HG02973 (cell line): ENCODE measurements around the gene RNGTT.

ENCODE experiments used
- ATAC-seq: cut with Tn5 transposase; IDR thresholded peaks from one replicate; pipeline ENCODE4 v1.9.1; 2021; ENCODE audit warnings: moderate library complexity; ENCODE audit not compliant: unreplicated experiment

The RNGTT gene

GRCh38 chr6:88671624-88672023, 291.8 kb downstream of the RNGTT start:
- ATAC-seq = no peak

GRCh38 chr6:88670369-88670768, 293.0 kb downstream of the RNGTT start:
- no peak for ATAC-seq

GRCh38 chr6:88669475-88669874, 293.9 kb downstream of the RNGTT start:
- ATAC-seq = no peak

- ATAC-seq = no peak
Measured at GRCh38 chr6:88666901-88667300, 296.5 kb downstream of the RNGTT start.

DNA sequence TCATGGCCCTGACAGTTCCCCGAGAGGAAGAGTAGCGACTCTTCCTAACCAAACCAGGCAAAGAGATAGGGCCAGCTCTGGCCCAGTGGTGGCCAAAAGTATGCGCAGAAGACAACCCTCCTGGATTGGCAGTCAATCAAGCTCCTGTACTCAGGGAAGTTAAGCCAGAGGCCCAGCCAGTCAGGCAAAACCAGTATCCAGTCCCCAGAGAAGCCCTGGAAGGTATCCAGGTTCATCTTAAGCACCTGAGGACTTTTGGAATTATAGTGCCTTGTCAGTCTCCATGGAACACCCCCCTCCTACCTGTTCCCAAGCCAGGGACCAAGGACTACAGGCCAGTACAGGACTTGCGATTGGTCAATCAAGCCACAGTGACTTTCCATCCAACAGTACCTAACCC, 298.3 kb downstream of the RNGTT start:
- no peak for ATAC-seq

DNA sequence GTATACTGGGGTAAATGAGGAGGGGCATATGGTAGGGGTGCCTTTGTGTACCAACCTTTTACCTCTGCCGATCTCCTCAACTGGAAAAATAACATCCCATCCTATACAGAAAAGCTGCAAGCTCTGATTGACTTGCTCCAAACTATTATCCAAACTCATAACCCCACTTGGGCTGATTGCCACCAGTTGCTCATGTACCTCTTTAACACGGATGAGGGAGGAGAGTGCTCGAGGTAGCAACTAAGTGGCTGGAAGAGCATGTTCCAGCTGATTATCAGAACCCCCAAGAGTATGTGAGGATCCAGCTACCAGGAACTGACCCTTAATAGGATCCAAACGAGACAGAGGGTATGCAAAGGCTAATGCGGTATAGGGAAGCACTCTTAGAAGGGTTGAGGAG, 299.6 kb downstream of the RNGTT start:
- ATAC-seq = no peak

DNA sequence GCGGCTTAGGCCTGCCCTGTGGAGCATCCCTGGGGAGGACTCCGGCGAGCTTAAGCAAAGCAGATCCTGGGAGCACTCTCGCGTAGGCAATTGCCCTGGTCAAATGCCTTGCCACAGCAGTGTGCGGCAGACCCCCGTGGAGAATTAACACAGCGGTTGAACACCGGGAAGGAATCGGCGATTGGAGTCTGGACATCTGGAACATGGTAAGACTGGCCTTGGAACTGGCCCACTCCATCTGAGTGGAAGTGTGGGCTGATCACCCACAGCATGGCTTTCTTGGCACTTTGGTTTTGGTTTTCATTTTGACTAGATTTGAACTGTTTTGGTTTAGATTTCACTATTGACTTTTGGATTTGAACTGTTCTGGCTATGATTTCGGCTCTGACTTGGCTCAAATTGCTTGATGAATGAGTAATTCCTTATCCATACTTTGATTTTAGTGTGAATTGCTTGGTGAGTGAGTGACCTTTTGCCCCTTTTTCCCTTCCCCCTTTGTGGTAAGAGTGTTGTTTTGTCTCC, 300.7 kb downstream of the RNGTT start:
- ATAC-seq = peak; percentile 52

DNA sequence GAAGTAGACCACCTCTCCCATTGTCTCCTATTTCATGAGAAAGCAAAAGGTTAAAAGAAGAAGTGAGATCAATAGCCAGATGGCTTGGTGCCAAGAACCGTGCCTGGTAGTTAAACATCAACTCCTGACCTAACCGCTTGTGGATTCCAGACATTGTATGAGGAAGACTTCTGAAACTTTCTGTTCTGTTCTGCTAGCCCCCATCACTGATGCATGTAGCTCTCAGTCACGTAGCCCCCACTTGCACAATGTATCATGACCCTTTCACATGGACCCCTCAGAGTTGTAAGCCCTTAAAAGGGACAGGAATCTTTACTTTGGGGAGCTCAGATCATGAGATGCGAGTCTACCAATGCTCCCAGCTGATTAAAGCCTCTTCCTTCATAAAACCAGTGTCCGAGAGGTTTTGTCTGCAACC, 301.2 kb downstream of the RNGTT start:
- peak; percentile 47 for ATAC-seq

GRCh38 chr6:88661136-88661535, 302.3 kb downstream of the RNGTT start:
- ATAC-seq = no peak

- no peak for ATAC-seq
Measured at GRCh38 chr6:88655586-88655985, 307.8 kb downstream of the RNGTT start.

- ATAC-seq = no peak
Measured at GRCh38 chr6:88653936-88654335, 309.5 kb downstream of the RNGTT start.

DNA sequence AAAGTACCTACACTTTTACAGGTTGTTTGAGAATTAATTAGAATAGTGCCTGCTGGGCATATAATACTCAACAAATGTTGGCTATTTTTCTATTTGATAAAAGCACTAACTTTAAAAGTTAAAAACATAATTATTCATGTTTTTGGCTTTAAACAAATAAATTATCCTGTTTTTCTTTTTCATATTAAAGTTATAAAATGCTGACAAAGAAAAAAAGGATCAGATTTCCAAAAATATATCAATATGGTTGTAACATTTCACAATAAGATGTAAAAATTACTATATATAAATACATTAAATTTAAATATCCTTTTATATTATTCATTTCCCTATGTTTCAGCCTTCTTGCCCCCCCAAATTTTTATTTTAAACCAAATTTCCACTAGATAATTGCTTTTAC, 312.0 kb downstream of the RNGTT start:
- no peak for ATAC-seq

- ATAC-seq = no peak
Measured at GRCh38 chr6:88650979-88651378, 312.4 kb downstream of the RNGTT start.

GRCh38 chr6:88650029-88650619, 313.3 kb downstream of the RNGTT start:
- peak; percentile 90 for ATAC-seq

DNA sequence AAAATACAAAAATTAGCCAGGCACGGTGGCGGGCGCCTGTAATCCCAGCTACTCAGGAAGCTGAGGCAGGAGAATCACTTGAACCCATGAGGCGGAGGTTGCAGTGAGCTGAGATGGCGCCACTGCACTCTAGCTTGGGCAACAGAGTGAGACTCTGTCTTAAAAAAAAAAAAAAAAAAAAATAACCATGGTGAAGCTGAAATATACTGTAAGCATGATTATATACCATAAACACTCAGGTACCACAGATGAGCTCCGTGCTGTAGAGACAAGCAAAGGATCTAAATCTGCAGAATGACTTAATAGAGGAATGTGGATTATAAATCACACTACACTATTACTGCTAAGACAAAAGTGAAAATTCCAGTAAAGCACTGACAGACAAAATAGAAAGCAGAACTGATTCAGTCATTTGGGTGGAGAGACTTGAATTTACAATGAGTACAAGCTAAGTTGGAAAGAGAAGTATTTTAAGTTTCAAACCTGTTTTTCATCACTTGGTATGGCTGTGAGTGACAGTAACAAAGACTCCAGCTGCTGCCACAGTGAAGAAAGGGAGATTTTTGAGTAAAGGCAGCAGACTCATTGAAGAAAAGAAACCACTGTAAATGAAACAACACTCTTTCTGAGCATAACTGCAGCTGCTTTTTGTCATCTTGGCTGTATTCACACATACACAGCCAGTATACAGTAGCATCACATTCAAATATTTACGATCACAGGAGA, 322.1 kb downstream of the RNGTT start:
- peak; percentile 95 for ATAC-seq

GRCh38 chr6:88637761-88638545, 325.5 kb downstream of the RNGTT start:
- ATAC-seq = no peak

DNA sequence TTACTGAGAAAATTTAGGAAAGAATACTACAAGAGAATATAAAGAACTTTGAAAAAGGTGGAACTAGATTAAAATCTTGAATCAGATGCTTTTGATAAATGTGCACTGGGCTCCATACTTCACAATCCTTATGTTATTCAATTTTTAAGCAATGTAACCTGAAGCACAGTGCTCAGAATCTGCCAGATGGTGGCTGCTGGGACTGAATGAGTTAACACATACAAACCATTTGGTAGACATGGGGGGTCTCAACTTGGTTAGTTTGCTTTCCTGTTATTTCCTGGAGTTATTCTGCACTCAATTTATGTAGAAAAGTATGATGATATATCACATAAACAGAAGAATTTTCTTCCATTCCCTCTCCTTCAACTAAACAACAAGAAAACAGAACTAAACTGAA, 326.5 kb downstream of the RNGTT start:
- ATAC-seq = no peak

DNA sequence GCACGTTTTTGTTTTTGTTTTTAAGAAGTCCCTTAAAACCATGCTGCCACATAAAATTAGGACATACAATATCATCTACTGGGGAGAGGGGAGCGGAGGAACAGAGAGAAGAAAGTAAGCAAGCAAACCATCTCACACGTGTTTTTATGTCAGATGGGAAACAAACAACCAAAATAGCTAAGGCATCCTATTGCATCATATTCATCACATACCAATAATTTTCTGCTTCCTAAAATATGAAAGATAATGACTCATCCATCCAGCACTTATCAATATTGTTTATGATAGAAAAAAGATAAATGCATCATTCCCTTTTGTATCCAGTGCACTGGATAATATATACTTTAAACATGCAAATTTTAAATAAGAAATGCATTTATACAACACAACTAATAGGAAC, 329.6 kb downstream of the RNGTT start:
- no peak for ATAC-seq

GRCh38 chr6:88631830-88632229, 331.6 kb downstream of the RNGTT start:
- no peak for ATAC-seq

DNA sequence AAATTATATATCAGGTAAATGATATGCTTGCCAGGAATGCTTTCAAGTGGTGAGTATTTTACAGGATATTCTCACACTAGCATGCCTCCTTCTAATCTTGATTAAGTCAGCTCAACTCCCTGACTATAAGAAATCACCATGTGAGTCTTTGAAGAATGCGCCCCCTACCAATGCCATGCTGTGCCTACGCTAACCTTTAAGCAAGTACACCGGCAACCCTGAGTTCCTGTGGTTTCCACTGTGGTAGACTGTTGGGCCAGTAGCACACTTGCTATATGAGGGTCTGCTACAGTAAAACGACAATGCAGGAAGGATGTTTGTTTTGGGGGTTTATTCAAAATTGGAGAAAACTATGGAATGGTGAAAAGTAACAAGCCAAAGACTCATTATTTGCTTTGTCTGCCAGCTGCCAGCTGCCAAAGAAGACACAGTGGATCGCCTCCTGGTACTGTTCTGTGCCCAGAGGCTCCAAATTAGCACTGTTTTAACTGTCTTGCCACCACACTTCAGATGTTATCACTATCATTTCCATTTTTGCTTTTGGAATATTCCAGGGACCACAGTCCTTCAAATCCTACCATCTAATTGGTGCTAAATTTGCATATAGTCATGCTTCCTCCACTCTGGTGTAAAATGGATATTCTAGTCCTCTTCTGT, 333.5 kb downstream of the RNGTT start:
- ATAC-seq = no peak

GRCh38 chr6:88626460-88626859, 337.0 kb downstream of the RNGTT start:
- ATAC-seq = no peak
